Neuron (in vitro differentiated cells): ENCODE measurements around the gene CYB5B.
"Not testable (repeated sequence)": the region's sequence is repeated elsewhere in the genome, so short reads cannot be mapped to it uniquely, and the experiment has no call there.

Experiments
- H2AFZ ChIP-seq: one replicate; pipeline ENCODE4 v1.6.1; 2013; ENCODE audit warnings: low read depth, mild to moderate bottlenecking, inconsistent platforms, low read length, moderate library complexity
- H3K27me3 ChIP-seq: one replicate; pipeline ENCODE4 v1.6.1; 2013; ENCODE audit warnings: low read length; ENCODE audit not compliant: insufficient read depth
- H3K36me3 ChIP-seq: one replicate; pipeline ENCODE4 v1.6.1; 2013; ENCODE audit warnings: low read length; ENCODE audit not compliant: insufficient read depth
- H3K4me1 ChIP-seq: one replicate; pipeline ENCODE4 v1.6.1; 2013; ENCODE audit warnings: low read length; ENCODE audit not compliant: insufficient read depth
- H3K4me3 ChIP-seq: 2 replicates; pipeline ENCODE4 v1.5.1; 2013; ENCODE audit warnings: mild to moderate bottlenecking, low read length, moderate library complexity
- H3K9me3 ChIP-seq: one replicate; pipeline ENCODE4 v1.6.1; 2013; ENCODE audit warnings: low read length

Gene CYB5B

GRCh38 chr16:69413045-69413664, 11.3 kb upstream of the CYB5B start:
- no peaks in the 10 kb centered on the region for H3K9me3 ChIP-seq
- no peaks in the 10 kb centered on the region for H3K36me3 ChIP-seq
- H3K27me3 ChIP-seq, result no peaks in the 10 kb centered on the region
- H3K4me1 ChIP-seq, result no peaks in the 10 kb centered on the region
- no peak overlapping the region for H2AFZ ChIP-seq
- no peak overlapping the region for H3K4me3 ChIP-seq

DNA sequence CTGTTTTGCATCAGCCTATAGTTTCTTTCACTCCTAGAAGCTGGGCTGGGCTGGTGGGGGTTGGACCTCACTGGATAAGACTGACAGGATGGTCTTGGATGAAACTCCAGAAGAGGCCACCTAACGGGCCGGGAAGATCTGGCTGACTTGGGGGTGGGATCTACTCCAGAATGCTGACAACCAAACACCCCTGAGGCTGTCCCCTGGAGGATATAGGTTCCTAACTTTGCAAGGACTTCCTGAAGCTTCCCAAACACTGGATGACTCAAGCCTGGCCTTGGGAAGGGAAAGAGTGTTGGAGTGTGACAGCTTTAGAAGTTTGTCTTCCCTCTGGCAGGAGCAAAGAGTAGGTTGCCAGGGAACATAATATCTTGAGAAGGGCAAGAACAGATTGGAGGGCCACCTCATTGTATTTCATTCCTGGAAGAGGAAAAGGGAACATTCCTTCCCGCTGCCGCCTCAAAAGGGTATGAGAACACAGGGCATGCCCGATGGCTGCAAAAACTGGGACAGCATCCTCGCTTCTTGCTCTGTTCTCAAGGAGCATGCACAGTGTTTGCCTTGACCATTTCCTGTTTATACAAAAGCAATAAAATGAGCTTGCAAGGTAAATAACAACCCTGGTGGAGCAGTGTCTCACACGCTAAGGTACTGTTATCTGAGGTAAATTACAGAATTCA, 6.8 kb upstream of the CYB5B start:
- H3K36me3 ChIP-seq, result no peaks in the 10 kb centered on the region
- H3K4me3 ChIP-seq, result no peak overlapping the region
- H3K27me3 ChIP-seq, result no peaks in the 10 kb centered on the region
- H3K9me3 ChIP-seq, result no peaks in the 10 kb centered on the region
- peak overlapping the region; percentile 31 for H2AFZ ChIP-seq
- H3K4me1 ChIP-seq, result no peaks in the 10 kb centered on the region

GRCh38 chr16:69419956-69420355, 4.5 kb upstream of the CYB5B start:
- Histone ChIP-seq H3K4me3 (no peak overlapping the region), H3K9me3 (no peaks in the 10 kb centered on the region), H3K4me1 (no peaks in the 10 kb centered on the region), H3K27me3 (no peaks in the 10 kb centered on the region), H2AFZ (no peak overlapping the region), H3K36me3 (no peaks in the 10 kb centered on the region)

DNA sequence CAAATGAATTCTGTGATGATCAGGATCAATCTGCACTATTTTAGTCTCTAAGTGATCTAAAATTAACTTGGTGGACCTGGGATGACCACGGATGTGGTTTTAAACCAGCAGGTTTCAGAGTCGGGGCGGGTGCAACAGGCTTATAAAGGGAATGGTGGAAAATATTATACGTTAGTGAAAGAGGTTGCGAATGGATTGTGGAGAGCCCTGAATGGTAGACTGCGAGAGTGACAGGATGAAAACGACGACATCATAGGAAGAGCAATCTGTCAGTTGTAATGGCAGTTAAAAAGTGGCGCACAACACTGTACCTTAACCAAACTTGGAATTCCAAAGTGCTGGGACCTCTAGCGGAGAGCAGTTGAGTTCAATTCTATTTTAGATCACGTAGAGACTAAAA, 1.2 kb upstream of the CYB5B start:
- no peaks in the 10 kb centered on the region for H3K9me3 ChIP-seq
- no peak overlapping the region for H3K4me3 ChIP-seq
- H3K36me3 ChIP-seq, result peaks cover 10% of the 10 kb centered on the region
- no peaks in the 10 kb centered on the region for H3K27me3 ChIP-seq
- no peak overlapping the region for H2AFZ ChIP-seq
- H3K4me1 ChIP-seq, result peaks cover 4% of the 10 kb centered on the region

GRCh38 chr16:69424935-69425784, 741 bp downstream of the CYB5B start:
- Histone ChIP-seq H3K4me3 (peak overlapping the region; percentile 69), H3K27me3 (no peaks in the 10 kb centered on the region), H2AFZ (no peak overlapping the region), H3K4me1 (peaks cover 4% of the 10 kb centered on the region), H3K36me3 (peaks cover 29% of the 10 kb centered on the region), H3K9me3 (peaks cover 6% of the 10 kb centered on the region)

GRCh38 chr16:69428652-69429051, 4.2 kb downstream of the CYB5B start:
- H3K4me3 ChIP-seq, result no peak overlapping the region
- peaks cover 4% of the 10 kb centered on the region for H3K4me1 ChIP-seq
- no peaks in the 10 kb centered on the region for H3K27me3 ChIP-seq
- peaks cover 6% of the 10 kb centered on the region for H3K9me3 ChIP-seq
- H3K36me3 ChIP-seq, result peaks cover 58% of the 10 kb centered on the region
- H2AFZ ChIP-seq, result no peak overlapping the region

- H2AFZ ChIP-seq, H3K4me1 ChIP-seq, H3K27me3 ChIP-seq, H3K9me3 ChIP-seq, H3K4me3 ChIP-seq: not testable (repeated sequence)
- peaks cover 63% of the 10 kb centered on the region for H3K36me3 ChIP-seq
These were observed 4.7 kb downstream of the CYB5B start for GRCh38 chr16:69429058-69429640.

DNA sequence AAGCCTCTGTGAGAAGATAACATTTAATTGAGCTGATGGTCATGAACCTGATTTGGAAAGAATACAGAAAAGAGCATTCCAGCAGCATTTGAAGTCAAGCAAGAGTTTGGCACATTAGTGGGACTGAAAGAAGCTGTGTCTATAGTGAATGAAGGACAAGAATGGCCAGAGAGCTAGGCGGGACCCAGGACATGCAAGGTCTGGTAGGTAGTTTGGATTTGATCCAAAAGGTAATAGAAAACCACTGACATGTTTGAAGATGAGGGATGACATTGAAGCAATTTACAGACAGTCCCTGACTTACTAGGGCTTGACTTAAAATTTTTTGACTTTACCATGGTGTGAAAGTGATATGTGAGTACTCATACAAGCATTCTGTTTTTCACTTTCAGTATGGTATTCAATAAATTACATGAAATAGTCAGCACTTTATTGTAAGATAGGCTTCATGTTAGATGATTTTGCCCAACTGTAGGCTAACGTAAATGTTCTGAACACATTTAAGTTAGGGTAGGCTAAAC, 7.6 kb downstream of the CYB5B start:
- Histone ChIP-seq H3K9me3 (peaks cover 6% of the 10 kb centered on the region), H3K4me3 (no peak overlapping the region), H3K4me1 (no peaks in the 10 kb centered on the region), H2AFZ (no peak overlapping the region), H3K36me3 (peaks cover 77% of the 10 kb centered on the region), H3K27me3 (no peaks in the 10 kb centered on the region)

DNA sequence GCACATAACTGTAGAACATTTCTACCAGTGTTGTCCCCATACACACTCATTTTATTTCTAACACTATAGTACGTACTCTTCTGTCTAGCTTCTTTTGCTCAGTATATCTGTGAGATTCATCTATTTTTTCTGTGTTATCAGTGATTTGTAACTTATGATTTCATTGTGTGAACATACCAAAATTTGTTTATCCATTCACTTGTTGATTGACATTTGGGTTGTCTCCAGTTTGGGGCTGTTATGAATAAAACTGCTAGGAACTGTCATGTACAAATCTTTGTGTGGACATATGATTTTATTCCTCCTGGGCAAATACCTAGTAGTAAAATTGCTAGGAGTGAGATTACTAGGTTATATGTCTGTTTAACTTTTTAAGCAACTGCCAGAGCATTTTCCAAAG, 9.6 kb downstream of the CYB5B start:
- H2AFZ ChIP-seq, result no peak overlapping the region
- H3K4me3 ChIP-seq, result no peak overlapping the region
- H3K27me3 ChIP-seq, result no peaks in the 10 kb centered on the region
- H3K4me1 ChIP-seq, result no peaks in the 10 kb centered on the region
- H3K9me3 ChIP-seq, result peaks cover 3% of the 10 kb centered on the region
- peaks cover 64% of the 10 kb centered on the region for H3K36me3 ChIP-seq

DNA sequence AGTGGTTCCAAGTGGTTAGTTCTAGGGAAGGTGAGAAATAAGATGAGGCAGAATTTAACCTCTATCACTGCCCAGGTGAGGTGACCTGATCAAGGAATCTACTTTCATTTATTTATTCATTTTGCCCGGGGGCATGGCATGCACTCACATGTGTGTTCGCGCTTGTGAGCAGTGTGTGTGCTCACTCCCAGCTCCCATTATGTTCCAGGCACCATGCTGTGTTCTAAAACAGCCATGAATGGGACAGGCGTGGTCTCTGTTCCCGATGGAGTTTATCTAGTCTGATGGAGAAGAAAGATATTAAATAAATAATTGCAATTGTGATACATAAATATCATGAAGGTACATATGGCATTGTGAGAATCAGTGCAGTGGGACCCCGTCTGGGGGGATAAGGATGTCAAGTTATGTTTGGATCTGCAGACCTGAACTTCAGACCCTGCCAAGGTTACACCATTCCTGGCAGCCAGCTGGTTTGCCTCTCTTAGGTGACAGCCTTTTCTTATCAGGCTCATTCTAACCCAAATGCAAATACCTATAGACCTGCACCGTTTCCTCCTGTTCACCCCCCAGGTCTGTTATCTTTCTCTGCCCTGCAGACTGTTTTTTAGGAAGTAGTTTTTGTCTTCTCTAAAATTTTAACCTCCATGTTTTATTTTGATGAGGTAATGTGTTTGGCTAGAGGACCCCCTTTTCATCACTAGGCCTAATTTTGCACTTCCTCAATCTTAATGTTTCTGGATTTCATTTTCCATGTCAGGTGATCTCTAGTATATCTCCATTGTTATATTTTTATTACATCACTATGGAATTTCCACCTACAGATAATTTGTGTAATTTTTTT, 11.8 kb downstream of the CYB5B start:
- Histone ChIP-seq H3K27me3 (no peaks in the 10 kb centered on the region), H3K4me1 (no peaks in the 10 kb centered on the region), H3K9me3 (peaks cover 5% of the 10 kb centered on the region), H3K36me3 (peaks cover 53% of the 10 kb centered on the region), H3K4me3 (no peak overlapping the region), H2AFZ (no peak overlapping the region)

- Histone ChIP-seq H3K4me3 (no peak overlapping the region), H2AFZ (no peak overlapping the region), H3K9me3 (peaks cover 5% of the 10 kb centered on the region), H3K27me3 (no peaks in the 10 kb centered on the region), H3K4me1 (no peaks in the 10 kb centered on the region), H3K36me3 (peaks cover 47% of the 10 kb centered on the region)
These were observed 12.5 kb downstream of the CYB5B start for GRCh38 chr16:69436896-69437295.

DNA sequence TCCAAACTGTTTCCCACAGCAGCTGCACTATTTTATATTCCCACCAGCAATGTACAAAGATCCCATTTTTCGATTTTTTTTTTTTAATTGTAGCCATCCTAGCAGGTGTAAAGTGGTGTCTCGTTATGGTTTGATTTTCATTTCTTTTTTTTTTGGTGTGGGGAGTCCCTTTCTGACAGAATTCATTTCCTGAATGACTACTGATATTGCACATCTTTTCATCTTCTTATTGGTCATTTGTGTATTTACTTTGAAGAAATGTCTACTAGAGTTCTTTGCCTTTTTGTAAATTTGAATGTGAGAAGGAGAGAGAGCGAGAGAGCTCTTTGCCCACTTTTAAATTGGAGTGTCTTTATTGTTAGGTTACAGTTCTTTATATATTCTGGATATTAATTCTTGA, 14.0 kb downstream of the CYB5B start:
- H3K4me3 ChIP-seq, result no peak overlapping the region
- no peak overlapping the region for H2AFZ ChIP-seq
- H3K9me3 ChIP-seq, result peaks cover 5% of the 10 kb centered on the region
- H3K27me3 ChIP-seq, result no peaks in the 10 kb centered on the region
- no peaks in the 10 kb centered on the region for H3K4me1 ChIP-seq
- H3K36me3 ChIP-seq, result peaks cover 33% of the 10 kb centered on the region
